Caco-2 (cell line): ENCODE results near the gene OR10A7. TPM values are rescaled to one million over a fixed set of nuclear protein-coding genes. Genes with fewer than 3 reads are reported as not detected.

ENCODE experiments used
- BruUV-seq: library from RNA; stranded (reverse); fragments of 400-500 nt; replicated peaks from 2 replicates; lab custom pipeline; 2021; lab: Mats Ljungman, UMichigan
- CTCF ChIA-PET: fragments of 300-600 bp; sonication (Branson Sonifier 250); formaldehyde crosslinking; loops from one replicate; lab custom pipeline; 2022; ENCODE audit warnings: antibody characterized with exemption; lab: Charles Lee
- POLR2A ChIA-PET: fragments of 300-600 bp; sonication (Branson Sonifier 250); formaldehyde crosslinking; loops from one replicate; lab custom pipeline; 2022; ENCODE audit warnings: antibody characterized with exemption; lab: Charles Lee
- DNase-seq, 2 experiments: peaks; one replicate each; pipeline versions ENCODE4 v3.0.0 to v3.0.0-alpha.2; 2020 to 2022
- H3K27me3 ChIP-seq: replicated peaks from 2 replicates; pipeline ENCODE4 v1.6.0; 2011; ENCODE audit warnings: low read length; ENCODE audit not compliant: control insufficient read depth, insufficient read depth
- H3K36me3 ChIP-seq: 2 replicates; pipeline ENCODE4 v1.5.1; 2011; ENCODE audit warnings: low read length; ENCODE audit not compliant: control insufficient read depth, insufficient read depth
- H3K4me1 ChIP-seq: fragments of 250-450 bp; sonication (Bioruptor Pico); 2 replicates; pipeline ENCODE4 v1.5.1; 2020; ENCODE audit warnings: mild to moderate bottlenecking
- H3K4me3 ChIP-seq: 2 replicates; pipeline ENCODE4 v1.5.1; 2011; ENCODE audit warnings: low read depth, mild to moderate bottlenecking, control low read depth, low read length
- H3K9me3 ChIP-seq: fragments of 250-450 bp; sonication (Bioruptor Pico); 2 replicates; pipeline ENCODE4 v1.5.1; 2020; ENCODE audit warnings: mild to moderate bottlenecking, moderate library complexity
- H3K27ac Mint-ChIP-seq: one replicate; pipeline ENCODE4 v1.8.0; 2022; ENCODE audit warnings: mixed read lengths; ENCODE audit not compliant: unreplicated experiment
- H3K27me3 Mint-ChIP-seq: one replicate; pipeline ENCODE4 v1.8.0; 2022; ENCODE audit warnings: mixed read lengths; ENCODE audit not compliant: insufficient read depth, unreplicated experiment
- H3K36me3 Mint-ChIP-seq: one replicate; pipeline ENCODE4 v1.8.0; 2022; ENCODE audit warnings: mild to moderate bottlenecking, mixed read lengths; ENCODE audit not compliant: insufficient read depth, unreplicated experiment
- H3K4me1 Mint-ChIP-seq: one replicate; pipeline ENCODE4 v1.8.0; 2022; ENCODE audit warnings: low read depth, mixed read lengths; ENCODE audit not compliant: unreplicated experiment
- H3K4me3 Mint-ChIP-seq: one replicate; pipeline ENCODE4 v1.8.0; 2022; ENCODE audit warnings: mild to moderate bottlenecking, moderate library complexity, mixed read lengths; ENCODE audit not compliant: unreplicated experiment
- H3K9me3 Mint-ChIP-seq: one replicate; pipeline ENCODE4 v1.8.0; 2022; ENCODE audit warnings: mixed read lengths; ENCODE audit not compliant: unreplicated experiment
- intact Hi-C: fragments of 100-400 bp; cut with micrococcal nuclease; formaldehyde crosslinking; loops from one replicate; pipeline ENCODE4 v1.10.0; 2022; ENCODE audit not compliant: unreplicated experiment
- total RNA-seq: library from RNA; stranded (reverse); gene quantifications from 2 replicates; pipeline ENCODE4 v1.2.3, GENCODE V29; 2022
- TF ChIP-seq, protein P1 (sequence below), 2 experiments: fragments of 200-600 bp in 1 of 2; IDR thresholded peaks; 1 replicate in 1 of 2; 2 replicates in 1 of 2; pipeline versions ENCODE4 v1.5.1 to v1.8.0; 2011 to 2022; ENCODE audit warnings: antibody characterized with exemption in 1 of 2, control low read depth in 1 of 2, inconsistent platforms in 1 of 2, low read depth in 1 of 2, low read length in 1 of 2, mild to moderate bottlenecking in 1 of 2, moderate library complexity in 1 of 2; ENCODE audit not compliant: insufficient read depth in 1 of 2, severe bottlenecking in 1 of 2, unreplicated experiment in 1 of 2

Gene OR10A7
- total RNA-seq, 1 experiment from 2014 or later = not detected

DNA sequence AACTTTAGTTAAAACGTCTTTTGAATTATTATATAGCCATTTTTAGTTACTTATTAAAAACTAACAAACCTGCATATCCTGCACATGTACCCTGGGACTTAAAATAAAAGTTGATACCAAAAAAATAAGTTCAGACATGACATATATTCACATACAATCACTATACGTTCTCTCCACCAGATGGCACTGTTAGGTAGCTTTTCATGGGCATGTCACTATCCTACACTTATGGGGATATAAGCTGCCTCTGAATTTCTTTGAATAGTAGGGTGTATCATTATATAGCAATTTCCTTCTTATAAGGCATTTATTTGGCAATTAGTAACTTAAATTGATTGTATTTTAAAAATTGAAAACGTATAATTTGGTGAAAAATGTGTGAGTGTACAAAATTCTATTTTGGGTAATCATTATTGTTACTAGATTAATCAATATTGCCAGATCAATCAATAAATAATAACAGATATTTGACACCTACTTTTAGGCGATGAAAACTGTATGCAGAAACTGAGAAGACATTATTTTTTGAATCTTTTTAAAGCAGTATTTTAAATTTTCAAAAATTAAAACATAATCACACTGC lies 31.8 kb upstream of the OR10A7 start:
- TF ChIP-seq, protein P1, sequence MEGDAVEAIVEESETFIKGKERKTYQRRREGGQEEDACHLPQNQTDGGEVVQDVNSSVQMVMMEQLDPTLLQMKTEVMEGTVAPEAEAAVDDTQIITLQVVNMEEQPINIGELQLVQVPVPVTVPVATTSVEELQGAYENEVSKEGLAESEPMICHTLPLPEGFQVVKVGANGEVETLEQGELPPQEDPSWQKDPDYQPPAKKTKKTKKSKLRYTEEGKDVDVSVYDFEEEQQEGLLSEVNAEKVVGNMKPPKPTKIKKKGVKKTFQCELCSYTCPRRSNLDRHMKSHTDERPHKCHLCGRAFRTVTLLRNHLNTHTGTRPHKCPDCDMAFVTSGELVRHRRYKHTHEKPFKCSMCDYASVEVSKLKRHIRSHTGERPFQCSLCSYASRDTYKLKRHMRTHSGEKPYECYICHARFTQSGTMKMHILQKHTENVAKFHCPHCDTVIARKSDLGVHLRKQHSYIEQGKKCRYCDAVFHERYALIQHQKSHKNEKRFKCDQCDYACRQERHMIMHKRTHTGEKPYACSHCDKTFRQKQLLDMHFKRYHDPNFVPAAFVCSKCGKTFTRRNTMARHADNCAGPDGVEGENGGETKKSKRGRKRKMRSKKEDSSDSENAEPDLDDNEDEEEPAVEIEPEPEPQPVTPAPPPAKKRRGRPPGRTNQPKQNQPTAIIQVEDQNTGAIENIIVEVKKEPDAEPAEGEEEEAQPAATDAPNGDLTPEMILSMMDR (IDR thresholded peaks at IDR 0.05; ENCODE audit: insufficient read depth in 1 of 2, low read depth in 1 of 2, low read length in 1 of 2, severe bottlenecking in 1 of 2, unreplicated experiment in 1 of 2) = peak; percentile 54 to 73
- H3K9me3 ChIP-seq = no peaks in the 10 kb centered on the region
- H3K36me3 ChIP-seq = no peaks in the 10 kb centered on the region
- intact Hi-C loops = loop anchor here (1.0 kb wide), 2 partner anchors 257 to 430 kb away; no protein-coding TSS in a partner anchor
- no peaks in the 10 kb centered on the region for H3K4me1 ChIP-seq
- no peak overlapping the region for H3K4me3 Mint-ChIP-seq
- H3K27me3 ChIP-seq = no peaks in the 10 kb centered on the region
- H3K4me1 Mint-ChIP-seq = peaks cover 4% of the 10 kb centered on the region
- CTCF ChIA-PET = interaction anchor here (0.6 to 1.0 kb wide), 5 partner anchors 197 to 492 kb away, joined by 3 to 7 read pairs (median 4); a partner anchor contains a TSS
- no peaks in the 10 kb centered on the region for H3K36me3 Mint-ChIP-seq
- peaks cover 3% of the 10 kb centered on the region for H3K27me3 Mint-ChIP-seq
- POLR2A ChIA-PET = no interaction called here
- H3K27ac Mint-ChIP-seq = no peak overlapping the region
- BruUV-seq = no TSS peak
- H3K4me3 ChIP-seq = no peak overlapping the region
- DNase-seq = peak; percentile 50 to 76
- H3K9me3 Mint-ChIP-seq = no peaks in the 10 kb centered on the region

DNA sequence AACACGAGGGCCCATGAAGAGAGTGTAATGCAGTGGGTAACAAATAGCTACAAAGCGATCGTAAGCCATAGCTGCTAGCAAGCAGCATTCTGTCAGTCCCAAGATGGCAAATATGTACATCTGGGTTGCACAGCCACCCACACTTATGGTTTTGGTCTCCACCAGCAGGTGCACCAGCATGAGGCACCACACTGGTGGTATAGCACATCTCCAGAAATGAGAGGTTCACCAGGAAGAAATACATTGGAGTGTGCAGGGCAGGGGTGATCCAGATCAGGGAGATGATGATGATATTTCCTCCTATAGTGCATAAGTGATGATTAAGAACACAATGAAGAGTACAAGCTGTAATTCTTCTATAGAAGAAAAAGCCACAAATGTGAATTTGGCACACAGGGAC lies 26.4 kb upstream of the OR10A7 start:
- TF ChIP-seq, protein P1 (IDR thresholded peaks at IDR 0.05; ENCODE audit: insufficient read depth in 1 of 2, low read depth in 1 of 2, low read length in 1 of 2, severe bottlenecking in 1 of 2, unreplicated experiment in 1 of 2) = no peak
- intact Hi-C loops = no loop called here
- CTCF ChIA-PET = no interaction called here
- H3K27ac Mint-ChIP-seq = no peak overlapping the region
- Histone ChIP-seq H3K36me3 (no peaks in the 10 kb centered on the region), H3K4me1 (no peaks in the 10 kb centered on the region), H3K27me3 (no peaks in the 10 kb centered on the region), H3K4me3 (no peak overlapping the region), H3K9me3 (no peaks in the 10 kb centered on the region)
- no peaks in the 10 kb centered on the region for H3K27me3 Mint-ChIP-seq
- H3K9me3 Mint-ChIP-seq = no peaks in the 10 kb centered on the region
- H3K36me3 Mint-ChIP-seq = no peaks in the 10 kb centered on the region
- no peak overlapping the region for H3K4me3 Mint-ChIP-seq
- H3K4me1 Mint-ChIP-seq = peaks cover 12% of the 10 kb centered on the region
- POLR2A ChIA-PET = no interaction called here
- DNase-seq = no peak
- no TSS peak for BruUV-seq

DNA sequence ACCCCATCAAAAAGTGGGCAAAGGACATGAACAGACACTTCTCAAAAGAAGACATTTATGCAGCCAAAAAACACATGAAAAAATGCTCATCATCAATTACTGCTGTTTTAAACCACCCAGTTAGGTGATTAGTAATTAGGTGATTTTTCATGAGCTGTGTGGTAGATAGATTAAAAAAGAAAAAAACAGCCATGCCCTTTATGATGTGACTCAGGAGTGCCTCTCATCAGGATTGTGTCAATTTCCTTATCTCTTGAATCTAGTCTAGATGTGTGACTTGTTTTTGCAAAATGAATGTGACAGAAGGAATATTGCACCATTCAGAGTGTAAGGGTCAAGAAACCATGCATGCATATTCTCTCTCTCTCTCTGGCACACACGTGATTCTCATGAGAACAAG lies 5.7 kb downstream of the OR10A7 start:
- Mint-ChIP-seq H3K4me1 (no peaks in the 10 kb centered on the region), H3K9me3 (no peaks in the 10 kb centered on the region), H3K27me3 (peaks cover 10% of the 10 kb centered on the region), H3K27ac (no peak overlapping the region), H3K4me3 (no peak overlapping the region), H3K36me3 (no peaks in the 10 kb centered on the region)
- Histone ChIP-seq H3K4me1 (no peaks in the 10 kb centered on the region), H3K4me3 (no peak overlapping the region), H3K36me3 (no peaks in the 10 kb centered on the region), H3K27me3 (no peaks in the 10 kb centered on the region), H3K9me3 (no peaks in the 10 kb centered on the region)
- TF ChIP-seq, protein P1 (IDR thresholded peaks at IDR 0.05; ENCODE audit: insufficient read depth in 1 of 2, low read depth in 1 of 2, low read length in 1 of 2, severe bottlenecking in 1 of 2, unreplicated experiment in 1 of 2) = no peak
- ChIA-PET POLR2A (no interaction called here), CTCF (no interaction called here)
- intact Hi-C loops = no loop called here
- no peak for DNase-seq
- BruUV-seq = no TSS peak
